Lower lobe of right lung (tissue), 2 donors: Measurements from ENCODE around the gene RASGRF2. TPM values are rescaled to one million over a fixed set of nuclear protein-coding genes. Genes with fewer than 3 reads are reported as not detected.

Experiments used
- ATAC-seq, 2 donors: fragments of 200-7000 bp; cut with Tn5 transposase; one replicate each; pipeline ENCODE4 v1.9.1; 2020 to 2022; ENCODE audit warnings: mild to moderate bottlenecking in 2 of 2, moderate library complexity in 2 of 2
- DNase-seq: peaks from one replicate; pipeline ENCODE4 v3.0.0-alpha.2; 2020
- H3K27ac ChIP-seq: fragments of 200-600 bp; one replicate; pipeline ENCODE4 v1.8.0; 2022
- H3K27me3 ChIP-seq: fragments of 200-600 bp; one replicate; pipeline ENCODE4 v1.8.0; 2022; ENCODE audit warnings: low read depth
- H3K36me3 ChIP-seq: fragments of 200-600 bp; one replicate; pipeline ENCODE4 v1.8.0; 2022; ENCODE audit warnings: mild to moderate bottlenecking
- H3K4me1 ChIP-seq: fragments of 200-600 bp; one replicate; pipeline ENCODE4 v1.8.0; 2022
- H3K4me3 ChIP-seq: fragments of 200-600 bp; one replicate; pipeline ENCODE4 v1.8.0; 2022; ENCODE audit warnings: mild to moderate bottlenecking
- H3K9me3 ChIP-seq: fragments of 200-600 bp; one replicate; pipeline ENCODE4 v1.8.0; 2022
- intact Hi-C: fragments of 100-400 bp; cut with DNase I; formaldehyde crosslinking; loops from one replicate; pipeline ENCODE4 v1.11.0; 2022
- total RNA-seq: library from RNA; stranded (reverse); fragmentation: NEBNext Ultra II Directional; extraction: Animal tissue kit (Norgen Biotek cat#: 25700); gene quantifications from one replicate; pipeline ENCODE4 v1.2.1, GENCODE V29; 2021
- TF ChIP-seq, protein P1 (sequence below): fragments of 200-600 bp; IDR thresholded peaks from one replicate; pipeline ENCODE4 v1.8.0; 2022; ENCODE audit warnings: antibody characterized with exemption, mild to moderate bottlenecking
- donor health status: DM: no; HTN: yes; CAD: no; lungs with severe emphysema.

The RASGRF2 gene
- total RNA-seq, 1 donor from 2014 or later: 6.7 TPM

DNA sequence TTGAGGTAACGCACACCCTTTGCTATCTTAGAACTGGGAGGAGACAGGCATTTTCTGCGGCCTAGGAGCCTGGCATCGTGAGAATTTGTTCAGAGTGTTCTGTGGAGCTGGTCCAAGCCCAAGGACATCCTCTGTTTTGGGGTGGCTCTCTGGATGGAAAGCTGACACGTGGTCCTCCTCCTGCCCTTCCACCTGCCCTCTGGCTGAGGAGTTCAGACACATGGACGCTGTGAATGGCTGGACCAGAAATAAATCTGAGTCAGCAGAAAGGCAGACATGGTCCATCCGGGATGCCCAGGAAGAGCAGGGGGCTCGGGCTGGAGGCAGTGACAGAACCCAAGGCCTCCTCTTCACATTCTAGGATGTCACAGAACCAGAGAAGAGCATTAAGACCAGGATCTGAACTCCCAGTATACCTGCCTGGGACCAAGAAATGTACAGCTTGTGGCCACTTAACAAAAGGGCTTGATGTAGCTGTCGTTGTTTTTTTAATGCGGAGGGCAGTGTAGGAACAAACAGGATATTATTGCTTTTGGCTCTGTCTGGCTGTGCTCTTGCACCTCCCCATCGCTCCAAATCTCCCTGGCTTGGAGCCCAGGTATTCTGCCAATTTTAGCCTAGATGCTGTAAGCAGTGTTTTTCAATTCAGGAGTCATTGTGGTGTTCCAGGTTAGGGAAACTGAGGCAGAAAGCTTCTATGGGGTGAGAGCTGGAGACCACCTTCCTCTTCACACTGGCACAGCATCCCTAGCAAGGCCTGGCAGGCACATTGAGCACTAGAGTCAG is 275.3 kb downstream of the RASGRF2 start:
- TF ChIP-seq, protein P1, sequence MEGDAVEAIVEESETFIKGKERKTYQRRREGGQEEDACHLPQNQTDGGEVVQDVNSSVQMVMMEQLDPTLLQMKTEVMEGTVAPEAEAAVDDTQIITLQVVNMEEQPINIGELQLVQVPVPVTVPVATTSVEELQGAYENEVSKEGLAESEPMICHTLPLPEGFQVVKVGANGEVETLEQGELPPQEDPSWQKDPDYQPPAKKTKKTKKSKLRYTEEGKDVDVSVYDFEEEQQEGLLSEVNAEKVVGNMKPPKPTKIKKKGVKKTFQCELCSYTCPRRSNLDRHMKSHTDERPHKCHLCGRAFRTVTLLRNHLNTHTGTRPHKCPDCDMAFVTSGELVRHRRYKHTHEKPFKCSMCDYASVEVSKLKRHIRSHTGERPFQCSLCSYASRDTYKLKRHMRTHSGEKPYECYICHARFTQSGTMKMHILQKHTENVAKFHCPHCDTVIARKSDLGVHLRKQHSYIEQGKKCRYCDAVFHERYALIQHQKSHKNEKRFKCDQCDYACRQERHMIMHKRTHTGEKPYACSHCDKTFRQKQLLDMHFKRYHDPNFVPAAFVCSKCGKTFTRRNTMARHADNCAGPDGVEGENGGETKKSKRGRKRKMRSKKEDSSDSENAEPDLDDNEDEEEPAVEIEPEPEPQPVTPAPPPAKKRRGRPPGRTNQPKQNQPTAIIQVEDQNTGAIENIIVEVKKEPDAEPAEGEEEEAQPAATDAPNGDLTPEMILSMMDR: no peak
- intact Hi-C loops: no loop called here
- H3K36me3 ChIP-seq: no peaks in the 10 kb centered on the region
- H3K4me3 ChIP-seq: no peak overlapping the region
- H3K27me3 ChIP-seq: no peaks in the 10 kb centered on the region
- no peak overlapping the region for H3K27ac ChIP-seq
- H3K4me1 ChIP-seq: peaks cover 29% of the 10 kb centered on the region
- H3K9me3 ChIP-seq: no peaks in the 10 kb centered on the region
- DNase-seq (no peak), ATAC-seq (no peak)

DNA sequence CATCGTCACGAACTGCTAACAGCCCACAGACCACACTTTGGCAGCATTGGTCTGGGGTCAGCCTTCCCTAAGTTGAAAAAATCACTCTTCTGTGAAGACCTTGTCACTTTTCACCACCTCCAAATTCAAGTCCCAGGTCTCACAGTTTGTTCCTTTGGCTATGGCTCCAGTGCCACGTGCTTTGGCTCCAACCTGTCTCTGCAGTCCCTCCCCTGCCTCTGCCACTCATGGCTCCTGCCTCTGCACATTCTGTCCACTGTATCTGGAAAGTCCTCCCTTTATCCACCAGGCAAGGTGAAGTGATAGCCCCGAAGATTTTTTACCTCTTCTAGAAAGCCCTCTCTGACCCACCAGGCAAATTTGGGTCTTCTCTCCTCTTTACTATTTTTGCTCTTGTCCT is 278.3 kb downstream of the RASGRF2 start:
- no peak for ATAC-seq
- Histone ChIP-seq H3K27me3 (no peaks in the 10 kb centered on the region), H3K4me3 (no peak overlapping the region), H3K27ac (no peak overlapping the region), H3K9me3 (no peaks in the 10 kb centered on the region), H3K4me1 (peaks cover 17% of the 10 kb centered on the region), H3K36me3 (no peaks in the 10 kb centered on the region)
- no peak for DNase-seq
- TF ChIP-seq, protein P1: no peak
- intact Hi-C loops: no loop called here

DNA sequence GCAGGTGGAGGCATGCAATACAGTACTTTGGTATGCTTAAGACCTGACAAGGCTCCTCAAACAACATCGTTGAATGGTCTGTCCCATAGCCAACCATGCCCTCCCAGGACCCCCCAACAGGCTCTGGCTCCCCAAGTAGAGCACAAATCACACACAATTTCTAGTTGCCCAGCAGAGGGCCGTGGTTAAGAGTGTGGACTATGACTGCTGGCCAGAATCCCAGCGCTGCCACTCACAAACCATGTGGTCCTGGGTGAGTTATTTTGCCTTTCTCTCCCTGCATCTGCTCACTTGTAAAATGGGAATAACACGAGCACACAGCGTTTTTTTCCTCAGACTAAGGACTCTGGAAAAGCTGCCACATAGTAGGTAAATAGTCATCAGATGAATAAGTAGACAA is 279.4 kb downstream of the RASGRF2 start:
- Histone ChIP-seq H3K4me1 (peaks cover 14% of the 10 kb centered on the region), H3K36me3 (no peaks in the 10 kb centered on the region), H3K9me3 (no peaks in the 10 kb centered on the region), H3K27me3 (no peaks in the 10 kb centered on the region), H3K27ac (no peak overlapping the region), H3K4me3 (no peak overlapping the region)
- no peak for DNase-seq
- intact Hi-C loops: no loop called here
- TF ChIP-seq, protein P1: no peak
- ATAC-seq: no peak

DNA sequence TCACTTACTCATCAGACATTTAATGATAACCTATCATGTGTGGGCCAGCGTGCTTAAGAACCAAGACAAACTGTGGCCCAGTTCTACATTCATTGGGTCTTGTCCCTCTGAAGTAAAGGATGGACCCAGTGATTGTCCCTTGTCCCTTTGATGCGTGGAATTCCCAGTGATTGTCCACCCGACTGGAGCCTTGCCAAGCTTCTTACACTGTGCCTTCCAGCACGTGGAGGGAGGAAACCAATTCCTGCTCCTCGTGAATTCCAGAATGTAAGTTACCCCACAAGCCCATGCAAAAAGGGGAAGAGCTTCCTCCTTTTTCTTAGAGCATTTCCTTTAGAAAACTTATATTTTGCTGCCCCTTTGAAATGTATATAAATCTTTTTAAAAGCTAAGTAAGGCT is 280.8 kb downstream of the RASGRF2 start:
- no peaks in the 10 kb centered on the region for H3K36me3 ChIP-seq
- H3K4me1 ChIP-seq: peaks cover under 1% of the 10 kb centered on the region
- H3K27ac ChIP-seq: no peak overlapping the region
- H3K27me3 ChIP-seq: no peaks in the 10 kb centered on the region
- intact Hi-C loops: no loop called here
- no peaks in the 10 kb centered on the region for H3K9me3 ChIP-seq
- DNase-seq (no peak), ATAC-seq (no peak)
- H3K4me3 ChIP-seq: no peak overlapping the region
- TF ChIP-seq, protein P1: no peak

DNA sequence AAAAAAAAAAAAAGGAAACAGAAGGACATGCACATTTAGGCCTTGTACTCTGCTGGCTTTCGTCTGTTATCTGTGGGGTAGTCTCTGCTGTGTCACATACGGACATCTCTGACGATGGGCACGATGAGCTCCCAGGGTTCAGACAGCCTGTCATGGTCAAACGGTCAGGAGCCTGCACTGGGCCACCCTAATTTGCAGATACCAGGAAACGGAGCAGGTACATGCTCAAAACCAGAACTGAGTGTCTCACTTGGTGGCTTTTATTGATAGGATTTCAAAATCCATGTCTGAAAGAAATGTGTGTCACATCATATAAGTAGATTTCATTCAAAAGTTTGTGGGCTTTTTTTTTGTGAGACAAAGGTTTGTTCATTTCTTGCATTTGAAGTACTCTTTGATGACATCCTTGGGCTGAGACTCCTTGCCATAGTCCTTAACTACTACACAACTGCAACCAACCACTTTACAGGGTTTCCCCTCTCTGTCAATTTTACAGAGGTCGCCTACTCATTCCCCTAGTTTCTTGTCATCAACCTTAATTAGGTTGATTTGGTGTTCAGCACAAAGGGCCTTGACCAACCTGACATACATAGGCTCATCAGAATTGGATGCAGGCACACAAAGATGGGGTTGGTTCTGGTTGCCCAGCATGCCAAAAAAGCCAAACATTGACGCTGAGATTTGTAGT is 281.9 kb downstream of the RASGRF2 start:
- Histone ChIP-seq H3K9me3 (no peaks in the 10 kb centered on the region), H3K4me1 (no peaks in the 10 kb centered on the region), H3K27ac (no peak overlapping the region), H3K27me3 (no peaks in the 10 kb centered on the region), H3K4me3 (no peak overlapping the region), H3K36me3 (no peaks in the 10 kb centered on the region)
- intact Hi-C loops: no loop called here
- no peak for DNase-seq
- no peak for ATAC-seq
- TF ChIP-seq, protein P1: no peak
